NOMO-1 (cell line): ENCODE data around the gene ENDOD1.

Source experiments
- DNase-seq, 2 experiments: peaks; one replicate each; lab custom pipeline; 2025; ENCODE audit not compliant: unreplicated experiment in 2 of 2; lab: John Stamatoyannopoulos, UW

Gene ENDOD1

DNA sequence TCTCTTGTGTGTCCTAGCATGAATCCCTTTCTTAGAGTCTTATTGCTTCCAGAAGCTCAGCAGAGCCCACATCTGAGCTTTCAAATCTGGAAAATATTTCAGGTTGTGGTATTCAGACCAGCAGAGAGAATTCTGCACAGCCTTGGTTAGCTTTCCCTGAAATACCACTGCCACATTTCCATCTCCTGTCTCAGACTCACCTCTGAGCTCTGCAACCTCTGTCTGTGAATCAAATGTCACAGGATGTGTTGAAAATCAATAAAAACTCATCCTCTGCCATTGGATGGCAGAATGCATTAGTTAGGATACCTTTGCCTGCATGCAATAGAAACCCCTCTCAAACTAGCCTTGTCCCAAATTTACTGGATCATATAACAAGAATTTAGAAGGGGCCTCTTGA, 47.7 kb downstream of the ENDOD1 start:
- DNase-seq: no peak

GRCh38 chr11:95138448-95138847, 48.8 kb downstream of the ENDOD1 start:
- DNase-seq: peak in 1 of 2 experiments; percentile 49

DNA sequence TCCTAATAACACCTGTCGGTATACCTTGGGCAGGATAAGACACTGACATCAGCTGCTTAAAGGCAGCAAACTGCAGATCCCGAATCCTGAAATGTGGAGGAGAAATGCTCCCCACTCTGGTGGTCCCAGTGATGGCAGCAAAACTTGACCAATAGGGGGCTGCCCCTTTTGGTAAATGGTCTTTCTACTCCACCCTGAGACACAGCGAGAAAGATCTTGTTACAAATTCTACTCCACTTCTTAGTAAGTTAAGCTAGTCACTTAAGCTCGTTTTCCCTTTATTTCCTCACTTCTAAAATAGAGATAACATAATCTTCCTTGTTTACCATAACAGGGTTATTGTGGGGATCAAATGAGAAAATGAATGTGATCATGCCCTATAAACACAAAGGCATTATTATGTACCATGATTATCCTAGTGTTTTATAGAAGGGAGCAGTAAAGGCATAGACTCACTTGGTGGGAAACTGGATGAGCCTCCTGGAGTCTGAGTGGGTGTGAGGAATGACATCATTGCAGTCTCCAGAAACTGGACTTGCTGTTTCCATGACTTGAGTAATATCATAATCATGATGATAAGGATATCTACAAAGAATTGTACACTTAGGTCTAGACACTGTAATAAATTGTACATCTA, 50.9 kb downstream of the ENDOD1 start:
- no peak for DNase-seq

GRCh38 chr11:95142431-95142830, 52.8 kb downstream of the ENDOD1 start:
- DNase-seq: no peak

DNA sequence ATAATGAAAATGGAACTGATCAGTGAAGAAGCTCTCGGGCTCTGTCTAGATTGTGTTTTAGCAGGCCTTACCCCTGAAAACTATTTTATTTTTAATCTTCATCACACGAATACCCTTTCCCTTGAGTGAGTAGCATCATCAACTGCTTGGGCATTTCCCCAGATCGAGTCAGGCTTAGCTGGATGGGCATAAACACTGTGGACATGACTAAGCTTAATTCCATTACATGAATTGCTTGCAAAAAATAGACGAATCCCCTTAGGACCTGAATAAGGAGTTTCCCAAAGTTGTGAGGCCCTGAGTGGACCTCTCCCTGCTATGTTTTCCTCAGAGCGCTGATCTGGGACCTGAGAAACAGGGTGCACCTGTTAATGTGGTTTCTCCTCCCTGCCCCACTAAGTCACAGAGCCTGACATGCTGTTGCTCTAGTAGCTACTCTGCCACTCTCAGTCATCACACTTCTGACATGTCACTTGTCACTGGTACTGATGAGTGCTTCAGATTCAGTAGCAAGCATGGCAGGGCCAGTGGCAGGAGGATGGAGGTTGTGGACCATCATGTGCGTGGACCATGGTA, 53.5 kb downstream of the ENDOD1 start:
- no peak for DNase-seq

DNA sequence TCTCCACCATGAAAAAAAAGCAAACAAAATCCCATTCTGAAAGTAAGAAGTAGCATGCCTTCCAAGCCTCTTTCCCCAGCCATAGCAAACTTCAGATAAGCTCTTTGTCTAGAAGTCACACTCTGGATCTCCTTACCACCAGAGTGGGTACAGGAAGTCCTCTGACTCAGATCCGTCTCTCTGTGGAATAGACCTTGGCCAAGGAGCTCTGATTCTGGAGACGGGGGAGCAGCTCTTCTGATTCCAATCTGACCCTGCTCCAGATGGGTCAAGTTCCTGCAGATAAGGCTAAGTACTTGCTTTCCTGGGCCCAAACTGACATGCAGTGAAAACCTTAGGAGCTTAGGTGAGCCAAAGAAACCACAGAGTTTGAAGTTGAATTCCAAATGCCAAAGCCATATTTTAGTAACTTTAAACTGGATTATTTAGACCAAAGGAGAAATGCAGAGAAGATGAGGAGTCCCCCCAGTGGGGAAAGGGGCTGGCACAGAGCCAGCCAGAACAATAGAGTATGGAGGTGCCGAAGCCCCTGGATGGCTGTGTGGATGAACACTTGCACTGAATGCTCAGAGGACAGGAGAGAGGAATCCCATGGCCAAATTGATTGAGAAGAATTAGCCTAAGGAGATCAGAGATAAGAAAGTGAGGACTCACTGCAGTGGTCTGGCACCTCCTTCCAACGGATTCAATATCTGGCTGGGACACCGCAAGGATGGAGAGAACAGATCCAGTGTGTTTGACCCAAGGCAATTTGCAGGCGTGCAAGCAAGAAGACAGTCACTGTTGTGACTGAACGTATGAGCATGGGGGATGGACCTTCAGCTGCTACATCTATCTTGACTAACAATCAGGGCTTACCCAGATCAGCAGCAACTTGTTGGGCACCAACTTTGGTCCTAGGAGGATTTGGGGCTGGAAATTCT, 54.9 kb downstream of the ENDOD1 start:
- no peak for DNase-seq

DNA sequence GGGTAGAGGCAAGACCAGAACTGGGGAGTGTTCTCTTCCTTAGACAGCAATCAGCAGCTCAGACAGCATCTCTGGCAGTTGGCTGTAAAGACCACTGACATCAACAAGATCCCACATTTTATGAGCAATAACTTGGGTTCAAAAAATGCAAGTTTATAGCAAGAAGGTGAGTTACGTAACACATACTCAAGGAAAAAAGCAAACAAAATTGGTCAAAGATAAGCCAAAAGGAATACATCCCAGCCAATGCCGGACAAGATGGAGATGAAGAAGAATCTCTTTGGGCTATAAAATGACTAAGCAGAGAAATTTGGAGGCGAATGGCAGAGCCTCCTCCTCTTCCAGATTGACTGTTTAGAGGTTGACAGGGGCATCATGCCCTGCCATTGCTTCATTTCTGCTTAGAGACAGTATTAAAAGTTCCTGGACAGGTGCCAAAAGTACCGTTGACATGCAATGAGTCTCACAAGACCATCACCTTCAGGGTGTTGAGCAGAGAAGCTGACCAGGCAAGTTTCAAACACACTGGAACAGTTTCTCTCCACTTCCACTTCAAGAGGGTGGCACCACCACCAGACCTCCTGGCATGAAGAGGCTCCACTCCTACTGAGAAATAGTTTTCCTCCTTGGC, 55.9 kb downstream of the ENDOD1 start:
- DNase-seq: no peak

- DNase-seq: peak in 1 of 2 experiments; percentile 15
Measured at GRCh38 chr11:95147364-95147905, 57.8 kb downstream of the ENDOD1 start.

- DNase-seq: no peak
Measured at GRCh38 chr11:95148406-95148805, 58.8 kb downstream of the ENDOD1 start.

DNA sequence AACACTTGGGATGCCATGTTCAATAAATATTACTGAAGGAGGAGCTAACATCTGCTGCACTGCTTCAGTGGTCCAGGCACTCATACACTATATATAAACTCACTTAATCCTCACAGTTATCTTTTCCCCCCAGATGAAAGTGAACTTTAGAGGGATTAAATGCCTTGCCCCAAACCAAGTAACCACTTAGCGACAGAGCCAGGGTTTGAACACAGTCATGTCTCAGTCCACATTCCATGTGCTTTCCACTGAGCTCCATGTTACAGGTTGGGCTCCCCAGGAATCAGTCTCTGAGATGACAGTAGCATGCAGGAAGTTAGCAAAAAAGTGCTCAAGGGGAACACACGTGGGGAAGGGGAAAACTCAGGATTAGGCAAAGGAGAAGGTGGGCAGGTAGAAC, 59.3 kb downstream of the ENDOD1 start:
- DNase-seq: no peak

DNA sequence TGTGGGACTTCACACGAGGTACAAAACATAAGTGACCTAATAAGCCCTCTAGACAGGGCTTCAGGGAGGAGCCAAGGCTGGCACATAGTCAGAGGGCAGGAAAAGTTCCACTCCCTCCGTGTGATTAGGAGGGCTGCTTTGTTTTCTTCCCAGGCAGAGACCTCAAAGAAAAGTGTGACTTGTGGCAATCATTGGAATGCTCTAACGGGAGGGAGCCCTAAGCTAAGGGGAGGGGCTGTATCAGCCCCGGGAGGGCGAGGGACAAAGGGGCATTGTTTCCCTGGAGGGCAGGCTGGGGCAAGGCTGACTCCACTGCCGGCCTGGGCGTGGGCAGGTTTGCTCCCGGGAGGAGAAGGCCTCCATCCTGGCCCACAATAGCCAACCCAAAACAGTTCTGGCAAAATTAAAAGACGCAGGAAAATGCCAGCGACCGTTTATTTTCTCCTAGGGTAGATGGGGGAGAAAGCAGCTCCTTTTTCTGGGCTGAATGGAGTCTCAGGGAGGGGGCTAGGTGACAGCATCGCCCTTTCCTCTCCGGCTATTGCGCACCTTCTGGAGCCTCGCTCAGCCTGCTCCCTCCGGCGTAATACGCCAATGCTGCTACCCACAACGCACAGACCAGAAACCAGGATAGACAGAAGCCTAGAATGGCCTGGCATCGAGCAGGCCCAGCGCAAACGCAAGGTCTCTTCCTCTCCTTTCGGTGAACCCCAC, 60.2 kb downstream of the ENDOD1 start:
- DNase-seq: no peak

DNA sequence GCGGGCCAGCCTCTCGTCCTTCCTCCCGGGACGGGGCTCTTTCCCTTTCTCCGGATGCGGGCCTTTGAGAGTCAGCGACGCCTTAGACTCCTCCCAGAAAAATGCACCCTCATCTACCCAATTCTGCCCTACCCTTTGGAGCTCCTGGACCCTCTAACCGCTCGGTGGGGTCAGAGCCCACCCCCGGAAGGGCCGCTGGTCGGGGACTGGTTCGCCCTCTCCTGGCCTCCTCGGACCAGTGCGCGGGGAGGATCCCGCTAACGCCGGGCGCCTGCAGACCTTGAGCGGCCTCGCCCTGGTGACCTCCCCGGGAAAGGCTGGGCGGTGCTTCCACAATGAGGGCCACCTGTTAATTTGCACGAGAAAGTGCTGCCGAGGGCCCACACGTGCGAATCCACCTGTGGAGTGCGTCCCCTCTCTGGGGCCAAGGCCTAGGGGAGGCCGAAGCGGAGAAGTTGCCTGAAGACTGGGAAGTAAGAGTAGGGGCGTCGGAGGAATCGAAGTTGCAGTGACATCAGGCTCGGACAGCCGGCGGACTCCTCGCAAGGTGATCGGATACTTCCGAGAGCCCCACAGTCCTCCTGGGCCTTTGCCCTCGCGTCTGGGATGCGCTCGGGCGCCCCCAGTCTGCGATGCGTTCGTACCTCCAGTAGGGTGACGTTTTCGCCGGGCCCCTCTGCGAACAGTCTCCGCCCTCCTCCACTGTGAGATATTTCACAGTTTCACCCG, 61.5 kb downstream of the ENDOD1 start:
- DNase-seq: peak; percentile 93 to 94

DNA sequence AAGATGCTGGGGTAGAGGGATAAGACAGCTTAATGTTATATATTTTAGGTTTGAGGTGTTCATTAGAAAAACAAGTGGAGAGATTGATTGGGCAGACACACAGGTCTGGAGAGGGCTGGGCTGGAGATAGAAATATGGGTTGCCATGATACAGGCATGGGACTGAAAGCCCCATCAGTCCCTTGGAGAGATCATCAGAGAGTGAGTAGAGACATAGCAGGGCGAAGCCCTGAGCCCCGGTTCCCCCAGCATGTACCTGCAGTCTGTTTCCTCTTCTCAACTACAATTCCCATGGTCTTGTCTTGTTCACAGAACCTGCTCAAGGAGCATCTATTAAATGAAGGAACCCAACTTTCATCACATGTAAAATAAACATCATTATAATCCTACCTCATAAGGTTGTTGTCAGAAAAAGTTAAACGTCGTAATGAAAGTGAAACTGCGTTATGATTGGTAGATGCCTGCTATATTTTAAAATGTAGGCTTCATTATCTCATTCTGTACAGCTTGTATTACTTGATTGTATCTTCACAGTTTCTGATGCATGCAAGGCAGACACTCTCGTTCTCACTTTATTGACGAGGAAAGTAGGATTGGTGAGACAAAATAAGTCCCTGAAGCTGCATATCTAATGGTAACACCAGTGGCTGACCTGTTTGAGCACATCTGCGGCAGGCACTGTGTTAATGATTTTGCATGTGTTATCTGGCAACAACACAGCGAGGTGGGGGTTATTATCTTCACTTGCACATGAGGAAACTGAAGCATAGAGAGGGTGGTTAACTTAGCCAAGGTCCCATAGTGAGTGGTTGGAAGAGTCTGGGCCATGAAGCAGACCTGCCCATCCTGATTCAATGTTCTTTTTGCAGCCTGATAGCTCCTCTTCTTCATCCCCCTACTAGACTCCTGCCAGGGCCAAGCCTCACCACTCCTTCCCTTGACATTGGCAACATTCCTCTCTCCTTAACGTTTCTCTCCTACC, 63.5 kb downstream of the ENDOD1 start:
- DNase-seq: peak in 1 of 2 experiments; percentile 15

GRCh38 chr11:95153857-95154246, 64.2 kb downstream of the ENDOD1 start:
- no peak for DNase-seq

- DNase-seq: peak; percentile 43 to 68
Measured at GRCh38 chr11:95154514-95154913, 64.9 kb downstream of the ENDOD1 start.

DNA sequence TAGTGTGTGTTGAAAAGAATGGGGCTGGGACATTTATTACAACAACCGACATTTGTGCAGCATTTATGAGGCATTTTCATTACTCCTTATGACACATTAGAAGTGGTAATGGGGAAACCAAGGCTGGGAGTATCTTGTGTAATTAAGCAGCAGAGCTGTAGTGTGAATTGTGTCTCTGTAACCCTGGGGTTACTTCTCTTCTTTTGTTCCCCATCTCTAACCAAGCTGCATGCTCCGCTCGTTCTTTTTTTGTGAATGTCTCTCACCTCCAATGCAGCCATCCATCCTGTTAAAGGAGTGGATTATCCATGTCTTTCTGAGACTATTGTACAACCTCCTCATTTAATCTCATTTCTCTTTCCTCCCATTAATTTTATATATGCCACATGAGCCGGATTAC, 65.7 kb downstream of the ENDOD1 start:
- DNase-seq: no peak

DNA sequence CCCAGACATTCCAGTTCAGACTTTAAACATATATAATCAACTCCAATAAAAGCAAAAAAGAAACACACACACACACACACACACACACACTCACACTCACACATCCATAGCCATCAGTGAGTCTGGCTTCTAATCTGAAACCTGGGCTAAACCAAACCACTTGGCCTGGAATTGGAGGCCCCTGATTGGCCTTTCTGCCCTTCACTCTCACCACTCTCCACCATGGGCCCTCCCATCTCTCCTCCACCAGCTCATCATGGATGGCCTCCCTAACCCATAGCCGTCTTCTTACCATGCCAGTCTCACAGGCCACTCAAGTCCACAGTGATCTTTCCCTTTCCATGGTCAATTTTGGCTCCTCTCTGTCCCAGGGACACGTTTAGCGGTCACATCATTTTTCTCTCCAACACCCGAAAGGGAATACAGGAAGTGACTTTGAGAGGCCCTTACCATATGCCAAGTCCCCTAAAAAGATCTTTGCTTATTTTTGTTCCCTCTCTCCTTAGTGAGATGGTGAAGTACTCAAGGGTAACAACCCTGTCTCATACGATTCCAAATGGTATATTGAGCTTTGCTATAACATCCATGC, 66.6 kb downstream of the ENDOD1 start:
- no peak for DNase-seq

DNA sequence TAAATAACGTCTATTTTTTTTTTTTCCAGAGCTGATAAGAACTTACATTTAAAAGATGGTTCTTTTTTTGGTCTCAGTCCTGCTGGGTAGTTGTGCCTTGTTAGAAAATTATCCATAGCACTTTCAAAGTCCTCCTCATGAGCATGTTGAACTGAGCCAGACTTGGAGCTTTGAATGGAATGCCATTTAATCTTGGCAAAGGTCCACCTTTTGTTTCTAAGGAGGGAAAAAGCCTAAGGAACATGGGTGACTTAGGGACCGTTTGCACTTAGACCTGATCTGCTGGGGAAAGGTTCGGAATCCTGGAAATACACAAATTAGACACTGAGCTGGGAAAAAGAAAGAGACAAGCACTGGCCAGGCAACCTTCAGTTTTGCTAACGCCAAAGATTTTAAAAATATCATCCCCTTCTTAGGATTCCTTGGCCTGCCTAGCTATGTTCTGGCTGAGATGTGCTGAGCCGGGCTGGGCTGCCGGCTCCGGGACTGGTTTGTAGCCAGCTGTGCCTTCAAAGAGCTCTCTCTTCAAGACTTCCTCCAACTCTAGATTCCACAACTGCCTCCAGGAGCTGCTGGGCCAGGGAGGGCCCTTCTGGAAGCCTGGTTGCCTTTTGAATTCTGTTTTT, 67.4 kb downstream of the ENDOD1 start:
- no peak for DNase-seq
